ENCODE measurements around the gene GRIK4.
A peak's percentile ranks its signal among the peaks of the same experiment; 100 is the strongest.

The GRIK4 gene

DNA sequence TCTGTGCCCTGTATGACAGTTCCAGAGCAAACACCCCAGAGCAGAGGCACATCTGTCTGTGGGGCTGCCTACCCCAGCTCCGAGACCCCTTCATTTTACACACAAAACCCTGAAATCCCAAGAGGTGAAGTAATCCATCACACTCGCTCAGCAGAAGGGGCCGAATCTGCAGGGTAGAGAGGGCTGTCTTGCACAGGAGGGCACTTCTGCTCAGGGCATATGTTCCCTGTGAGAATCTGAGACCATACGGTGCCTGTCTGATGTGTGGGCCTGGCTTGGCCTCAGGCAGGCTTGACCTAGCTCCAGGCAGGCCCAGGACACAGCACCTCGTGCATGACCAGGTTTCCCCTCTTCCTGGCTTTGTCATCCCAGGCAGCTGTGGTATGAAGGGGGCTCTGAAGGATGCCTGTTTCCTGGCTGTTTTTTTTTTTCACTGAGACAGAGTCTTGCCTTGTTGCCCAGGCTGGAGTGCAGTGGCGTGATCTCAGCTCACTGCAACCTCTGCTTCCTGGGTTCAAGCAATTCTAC, 37.2 kb downstream of the GRIK4 start:
- peak; percentile 12 for DNase-seq

DNA sequence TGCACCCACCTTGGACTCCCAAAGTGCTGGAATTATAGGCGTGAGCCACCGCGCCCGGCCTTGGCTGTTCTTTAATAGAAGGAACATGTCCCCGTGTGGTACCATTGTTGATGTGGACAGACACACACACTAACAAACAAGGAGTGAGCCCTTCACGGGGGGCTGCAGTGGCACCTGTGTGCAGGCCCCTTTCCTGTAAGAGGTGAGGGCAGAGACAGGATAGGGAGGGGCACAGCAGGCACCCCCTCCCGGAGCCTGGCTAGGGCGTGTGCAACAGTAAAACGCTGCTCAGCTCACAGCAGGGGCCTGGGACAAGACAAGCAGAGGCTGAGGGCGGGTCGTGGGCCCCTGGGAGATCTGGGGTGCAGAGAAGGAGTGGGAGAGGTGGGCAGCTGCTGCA, 37.8 kb downstream of the GRIK4 start:
- no peak for DNase-seq

DNA sequence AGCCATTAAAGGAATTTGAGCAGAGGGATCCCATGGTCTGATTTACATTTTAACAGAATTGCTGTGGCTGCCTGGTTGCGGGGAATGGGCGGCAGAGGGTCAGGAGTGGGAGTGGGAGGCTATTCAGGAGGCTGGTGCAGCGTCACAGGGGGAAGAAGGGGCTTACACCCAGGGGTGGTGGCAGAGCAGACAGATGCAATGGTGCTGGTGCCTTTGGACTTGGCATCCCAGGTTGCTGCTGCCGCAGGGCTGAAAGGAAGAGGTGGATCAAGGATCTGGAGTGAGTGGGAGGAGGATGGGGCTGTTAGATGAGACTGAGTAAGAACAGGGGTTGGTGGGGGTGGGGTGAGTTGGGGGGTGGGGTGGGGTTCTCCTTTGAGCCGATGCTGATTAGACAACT, 38.5 kb downstream of the GRIK4 start:
- DNase-seq: no peak

DNA sequence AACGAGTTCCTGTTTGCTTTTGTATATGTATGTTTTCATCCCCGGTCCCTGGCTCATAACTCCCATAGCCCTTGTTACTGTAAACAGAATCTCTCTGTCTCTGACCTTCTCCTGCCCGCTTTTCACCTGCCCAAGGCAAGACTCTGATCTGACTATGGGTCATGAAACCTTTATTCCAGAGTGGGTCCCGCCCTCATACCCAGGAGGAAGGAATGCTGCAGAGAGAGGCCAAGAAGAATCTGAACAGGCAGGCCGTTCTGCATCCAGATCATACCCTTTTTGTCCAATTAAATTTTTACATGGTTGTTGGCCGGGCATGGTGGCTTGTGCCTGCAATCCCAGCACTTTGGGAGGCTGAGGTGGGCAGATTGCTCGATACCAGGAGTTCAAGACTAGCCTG, 39.6 kb downstream of the GRIK4 start:
- DNase-seq: no peak

DNA sequence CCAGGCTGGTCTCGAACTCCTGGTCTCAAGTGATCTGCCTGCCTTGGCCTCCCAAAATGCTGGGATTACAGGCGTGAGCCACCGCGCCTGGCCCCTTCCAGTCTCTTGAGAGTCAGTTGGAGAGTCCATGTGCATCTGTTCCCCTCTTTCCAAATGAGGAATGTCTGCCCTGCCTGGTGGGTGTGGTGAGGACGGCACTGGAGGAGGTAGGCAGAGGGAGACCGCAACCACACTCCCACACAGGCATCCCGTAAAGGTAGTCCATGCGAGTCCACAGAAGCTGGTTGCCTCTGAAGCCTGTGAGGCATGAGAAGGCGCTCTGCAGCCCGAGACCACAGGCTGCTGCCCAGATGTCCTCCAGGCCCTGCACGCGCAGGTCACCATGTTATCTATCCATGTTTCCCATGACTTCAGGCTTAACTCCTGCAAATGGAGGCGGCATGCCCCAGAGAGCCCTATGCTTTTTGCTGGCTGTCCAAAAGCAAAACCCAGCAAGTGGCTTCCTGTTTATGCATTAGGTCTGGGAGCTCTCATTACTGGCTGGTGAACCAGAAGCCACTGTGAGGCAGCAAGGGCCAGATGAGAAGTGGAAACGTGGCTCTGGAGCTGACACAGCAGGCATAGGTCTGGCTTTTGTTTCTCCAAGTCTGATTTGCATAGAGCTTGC, 43.4 kb downstream of the GRIK4 start:
- no peak for DNase-seq

DNA sequence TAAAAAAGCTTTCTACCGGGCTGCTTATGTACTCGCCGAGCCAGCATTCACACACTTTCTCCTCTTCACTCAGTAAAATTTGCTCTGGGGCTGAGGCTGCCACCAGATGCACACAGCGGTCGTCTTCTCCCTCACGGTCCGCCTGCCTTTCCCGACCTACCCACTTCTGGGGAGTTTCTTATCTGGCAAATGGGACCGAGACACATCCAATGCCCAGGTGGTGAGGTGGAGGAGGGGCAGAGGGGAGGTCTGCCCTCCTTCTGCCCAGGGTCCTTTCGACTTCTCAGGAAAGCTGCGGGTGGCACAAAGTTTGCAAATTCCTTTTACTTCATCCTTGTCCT, 43.9 kb downstream of the GRIK4 start:
- no peak for DNase-seq

DNA sequence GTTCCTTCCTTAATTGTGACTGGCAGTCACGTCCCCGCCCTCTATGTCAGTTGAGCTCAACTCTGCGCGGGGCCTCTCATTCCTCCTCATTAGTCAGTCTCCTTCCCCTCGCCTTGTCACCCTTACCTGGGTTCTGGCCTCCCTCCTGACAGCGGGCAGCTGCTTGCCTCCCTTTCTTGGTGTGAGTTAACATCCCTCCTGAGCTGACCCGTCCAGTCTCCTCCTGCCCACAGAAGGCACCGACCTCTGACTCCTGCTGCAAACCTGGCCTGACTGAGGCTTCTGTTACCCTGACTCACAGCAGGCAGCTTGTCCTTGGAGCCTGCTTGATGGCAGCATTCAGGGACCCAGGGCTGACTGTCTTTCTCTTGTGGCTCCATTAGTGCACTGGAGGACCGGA, 45.2 kb downstream of the GRIK4 start:
- DNase-seq: no peak

DNA sequence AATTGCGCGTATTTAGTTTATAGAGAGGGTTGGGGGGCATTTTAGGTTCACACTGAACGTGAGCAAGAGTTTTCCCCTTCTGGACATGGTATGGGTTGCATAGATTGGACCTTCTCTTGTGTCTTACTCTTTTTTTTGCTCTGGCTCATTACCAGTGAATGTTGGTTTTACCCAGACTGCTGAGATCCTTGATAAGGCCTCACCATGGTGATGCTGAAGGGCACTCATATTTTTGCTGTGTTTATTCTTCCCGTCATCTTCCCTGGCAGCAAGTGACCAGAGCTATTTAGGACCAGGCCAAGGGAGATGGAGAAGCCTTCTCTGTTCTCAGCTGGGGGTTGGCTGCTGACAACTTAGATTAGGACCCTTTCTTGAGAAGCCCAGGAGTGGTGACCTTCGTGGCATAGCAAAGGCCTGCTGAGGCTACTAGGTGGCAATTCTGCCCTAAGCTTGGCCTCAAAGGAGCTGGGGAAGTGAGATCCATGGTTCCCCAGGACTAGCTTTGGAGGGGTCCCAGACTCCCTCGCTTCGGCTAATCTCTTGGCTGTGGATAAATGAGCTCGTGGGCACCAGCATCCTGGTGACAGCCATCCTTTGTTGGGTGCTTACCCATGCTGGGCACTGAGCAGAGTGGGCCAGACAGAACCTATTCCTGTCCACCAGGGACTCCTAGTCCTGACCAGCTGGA, 47.3 kb downstream of the GRIK4 start:
- DNase-seq: no peak

DNA sequence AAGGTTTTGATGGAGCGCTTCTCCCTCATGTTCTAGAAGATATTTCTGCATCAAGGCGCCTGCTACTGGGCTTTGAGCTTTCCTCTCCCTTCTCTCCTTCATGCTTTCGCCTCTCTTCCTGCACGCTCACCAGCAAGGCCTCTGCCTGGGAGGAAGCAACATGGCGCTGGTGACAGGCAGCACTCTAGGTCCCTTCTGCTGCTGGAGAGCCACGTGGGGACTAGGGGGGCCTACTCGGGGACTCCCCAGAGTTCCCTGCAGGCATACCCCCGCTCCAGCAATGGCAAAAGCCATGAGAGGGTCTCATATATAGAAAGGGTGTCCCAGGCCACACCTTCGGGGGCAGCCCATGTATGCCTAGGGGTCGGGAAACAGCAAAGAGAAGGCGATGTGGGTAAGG, 49.7 kb downstream of the GRIK4 start:
- no peak for DNase-seq

DNA sequence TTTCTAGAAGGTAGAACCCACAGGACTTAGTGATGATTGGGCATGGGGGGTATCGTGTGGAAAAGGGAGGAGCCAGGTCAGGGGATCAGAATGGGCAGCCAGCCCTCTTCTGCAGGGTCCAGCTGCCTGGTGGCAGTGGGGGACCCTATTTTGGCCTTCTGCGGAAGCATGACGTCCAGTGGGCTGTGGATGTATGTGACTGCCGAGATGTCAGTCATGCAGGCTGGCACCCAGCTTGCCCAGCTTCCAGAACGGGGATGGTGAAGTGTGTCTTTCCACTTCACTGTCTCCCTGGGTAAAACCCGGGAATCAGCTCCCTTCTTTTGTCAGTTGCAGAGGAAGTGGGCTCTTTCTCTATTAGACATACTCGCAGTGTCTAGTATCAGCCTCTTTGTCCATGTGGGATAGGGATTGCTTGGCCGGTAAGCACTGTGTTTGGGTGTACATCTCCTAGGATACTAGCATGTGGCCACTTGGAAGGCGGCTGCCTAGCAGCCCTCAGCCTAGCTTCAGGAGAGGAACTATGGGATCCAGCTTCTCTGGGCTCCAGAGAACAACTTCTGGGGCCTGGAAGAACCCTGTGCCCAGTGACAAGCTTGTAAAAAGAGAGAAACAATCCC, 51.4 kb downstream of the GRIK4 start:
- DNase-seq: no peak

DNA sequence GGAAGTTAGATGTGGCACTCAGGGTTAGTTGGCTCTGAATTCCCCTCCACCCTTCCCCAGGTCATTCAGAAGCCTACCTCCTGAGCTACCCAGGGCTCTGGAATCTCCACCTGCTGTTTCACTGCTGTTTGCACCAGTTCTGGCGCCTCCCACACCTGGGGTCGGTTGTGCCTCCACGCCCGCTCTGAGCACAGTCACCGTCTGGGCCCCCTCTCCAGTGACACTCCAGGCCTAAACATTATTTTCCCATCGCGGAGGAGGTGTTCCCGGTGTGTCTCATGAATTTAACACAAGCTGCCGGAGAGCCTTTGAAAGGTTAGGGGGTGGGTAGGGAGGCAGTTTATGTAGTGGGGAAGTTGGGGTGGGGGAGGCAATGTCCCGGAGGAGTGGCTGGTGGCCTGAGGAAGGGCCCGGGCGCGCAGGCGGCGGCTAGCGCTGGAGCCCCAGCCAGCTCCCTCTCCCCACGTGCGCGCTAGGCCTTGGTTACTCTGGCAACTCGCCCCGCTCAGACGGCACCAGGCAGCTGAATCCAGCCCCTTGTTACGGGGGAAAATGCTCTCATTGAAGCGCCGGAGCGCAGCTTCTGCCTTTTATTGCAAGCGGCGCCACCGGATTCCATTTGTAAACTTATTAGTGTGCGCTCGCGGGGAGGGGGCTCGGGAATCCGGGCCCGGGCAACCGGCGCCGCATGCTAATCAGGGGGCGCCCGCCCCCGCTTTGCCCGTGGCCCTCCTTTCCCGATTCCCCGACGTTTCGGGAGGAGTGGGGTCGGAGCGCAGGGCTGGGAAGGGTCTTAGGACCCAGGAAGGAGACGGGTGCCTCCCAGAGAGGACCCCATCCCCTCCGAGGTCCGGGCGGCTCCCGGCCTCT, 52.4 kb downstream of the GRIK4 start:
- DNase-seq: no peak

DNA sequence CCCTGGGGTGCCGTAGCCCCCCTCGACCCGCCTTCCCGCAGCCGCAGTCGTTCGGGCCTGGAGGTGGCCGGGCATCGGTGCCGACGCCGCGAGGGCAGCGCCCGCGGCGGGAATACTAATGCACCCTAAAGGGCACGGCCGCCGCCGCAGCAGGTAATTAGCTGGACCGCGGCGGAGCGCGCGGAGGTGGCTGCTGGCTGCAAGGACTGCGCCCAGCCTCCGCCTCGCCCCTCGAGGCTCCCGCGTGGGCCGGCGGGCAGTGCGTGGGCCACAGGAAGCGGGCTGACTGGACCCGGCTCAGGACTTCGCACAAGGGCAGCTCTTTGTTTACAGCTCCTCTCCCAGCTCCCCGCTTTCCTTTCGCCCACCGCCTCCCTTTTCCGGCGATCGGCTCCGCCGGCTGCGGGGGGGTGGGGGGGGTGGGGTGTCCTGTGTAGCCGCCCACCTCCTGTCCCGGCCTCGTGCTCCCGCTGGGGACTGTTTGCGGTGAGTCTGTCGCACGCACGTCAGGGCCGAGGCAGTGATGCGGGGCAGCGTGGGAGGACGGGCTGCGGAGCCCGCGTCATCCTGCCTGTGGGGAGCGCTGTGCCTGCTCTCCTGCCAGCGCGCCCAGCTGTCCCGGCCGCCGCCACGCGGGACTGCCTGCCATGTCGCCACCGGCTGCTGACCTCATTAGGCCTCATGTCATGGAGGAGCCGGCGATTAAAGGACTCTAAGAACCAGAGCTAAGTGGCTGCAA, 53.2 kb downstream of the GRIK4 start:
- peak; percentile 45 for DNase-seq

DNA sequence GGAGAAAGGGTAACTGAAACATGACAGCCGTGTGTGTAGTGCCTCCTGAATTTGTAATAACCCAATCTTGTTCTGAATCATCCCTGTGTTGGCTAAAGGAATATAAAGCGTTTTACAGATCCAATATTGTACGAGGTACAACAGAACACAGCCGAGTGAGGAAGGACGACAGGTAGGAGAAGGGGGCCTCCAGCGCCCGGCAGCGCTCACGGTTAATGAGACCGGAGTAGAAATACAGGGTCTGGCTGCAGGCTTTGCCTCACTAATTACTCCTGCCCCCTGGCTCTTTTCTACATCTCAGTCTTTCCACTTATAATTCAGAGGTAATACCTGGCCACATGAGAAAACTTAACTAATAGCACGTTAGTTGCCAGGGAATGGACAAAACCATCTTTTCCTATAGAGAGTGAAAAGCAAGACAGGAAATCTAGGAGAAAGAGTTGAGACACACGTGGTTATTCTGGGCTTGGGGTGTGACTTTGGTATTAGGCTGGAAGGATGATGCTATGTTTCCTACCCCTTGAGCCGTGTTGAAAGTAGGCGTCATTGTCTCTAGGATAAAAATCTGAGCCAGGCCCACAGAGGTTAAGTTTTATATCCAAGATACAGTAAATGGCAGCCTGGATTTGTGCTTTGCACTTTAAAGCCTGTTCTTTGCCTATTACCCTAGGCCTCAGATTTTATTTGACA, 54.1 kb downstream of the GRIK4 start:
- DNase-seq: no peak

DNA sequence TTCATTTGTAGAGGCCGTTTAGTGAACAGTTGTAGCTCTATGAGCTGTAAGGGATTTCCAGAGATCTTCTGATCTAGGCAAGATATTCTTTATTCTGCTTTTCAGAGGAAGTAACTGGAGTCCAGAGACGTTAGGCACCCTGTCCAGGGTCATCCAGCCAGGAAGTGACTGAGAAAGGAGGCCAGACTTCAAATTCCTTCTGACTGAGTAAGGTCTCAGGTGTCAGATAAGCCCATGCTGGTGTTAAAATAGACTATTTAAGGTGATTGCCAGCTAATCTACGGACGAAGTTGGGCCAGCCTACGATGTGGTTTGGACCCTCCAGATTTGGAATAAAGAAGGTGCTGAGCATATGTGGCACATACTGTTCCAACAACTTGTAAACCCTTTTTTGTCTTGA, 54.6 kb downstream of the GRIK4 start:
- DNase-seq: peak; percentile 41

DNA sequence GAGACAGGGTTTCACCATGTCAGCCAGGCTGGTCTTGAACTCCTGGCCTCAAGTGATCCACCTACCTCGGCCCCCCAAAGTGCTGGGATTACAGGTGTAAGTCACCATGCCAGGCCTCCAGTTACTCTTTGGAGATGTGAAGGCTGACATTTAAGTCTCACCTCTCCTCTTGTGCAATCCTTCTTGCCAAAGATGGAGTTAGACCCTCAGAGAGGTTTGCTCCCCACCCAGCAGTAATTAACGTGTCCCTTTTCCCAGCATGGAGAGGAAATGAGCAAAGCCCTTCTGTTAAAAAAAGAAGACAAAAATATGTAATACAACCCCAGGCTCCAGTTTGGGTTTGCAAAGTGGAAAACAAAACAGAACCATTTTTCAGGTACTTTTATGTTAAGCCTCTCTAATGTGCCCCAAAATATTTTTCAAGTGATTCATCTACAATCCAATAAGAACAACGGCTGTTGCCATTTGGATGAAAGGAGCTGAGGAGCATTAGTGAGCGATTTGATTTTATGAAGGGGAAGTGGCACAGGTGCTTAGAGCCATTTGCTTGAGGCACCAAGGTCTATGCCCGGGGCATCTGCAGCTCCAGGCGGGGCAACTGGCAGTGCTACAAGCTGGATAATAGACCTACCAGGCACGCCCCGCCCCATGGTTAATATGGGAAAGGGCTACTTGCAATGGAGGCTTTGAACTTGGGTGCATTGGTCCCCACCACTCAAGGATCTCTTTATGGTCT, 57.2 kb downstream of the GRIK4 start:
- no peak for DNase-seq

DNA sequence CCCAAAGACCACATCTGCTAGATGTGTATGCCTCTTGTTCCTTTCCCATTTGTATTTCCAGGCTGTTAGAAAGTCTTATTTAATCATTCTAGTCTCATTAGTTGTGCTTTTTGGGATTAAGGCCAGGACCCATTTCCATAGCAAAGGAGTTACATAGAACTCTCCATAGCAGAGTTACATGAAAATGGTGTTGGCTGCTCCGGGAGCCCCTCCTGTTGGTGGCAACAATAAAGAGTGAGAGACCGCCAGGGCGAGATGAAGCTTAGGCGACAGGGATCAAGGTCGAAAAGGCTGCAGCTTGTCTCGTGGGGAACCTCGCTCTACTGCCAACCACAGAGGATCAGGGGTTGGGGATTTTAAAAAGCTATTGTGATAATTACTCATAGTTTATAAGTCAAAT, 58.3 kb downstream of the GRIK4 start:
- no peak for DNase-seq

DNA sequence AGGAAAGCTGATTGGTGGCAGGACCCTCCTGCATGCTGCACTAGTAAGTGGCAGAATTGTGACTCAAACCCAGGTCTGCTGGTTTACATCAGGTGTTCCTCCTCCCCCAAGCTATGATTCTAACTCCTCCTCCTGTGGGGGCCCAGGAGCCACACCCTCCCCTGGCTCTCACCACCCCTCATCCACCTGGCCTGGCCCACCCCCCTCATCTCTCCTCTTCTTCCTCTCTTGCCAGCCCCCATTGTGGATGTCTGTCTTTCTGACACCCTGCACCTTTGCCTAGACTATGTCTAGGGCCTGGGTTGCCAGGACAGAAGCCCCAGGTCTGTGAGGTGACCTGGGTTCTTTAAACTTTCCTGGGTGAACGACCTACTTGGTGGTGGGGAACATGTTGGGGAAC, 59.9 kb downstream of the GRIK4 start:
- DNase-seq: no peak

DNA sequence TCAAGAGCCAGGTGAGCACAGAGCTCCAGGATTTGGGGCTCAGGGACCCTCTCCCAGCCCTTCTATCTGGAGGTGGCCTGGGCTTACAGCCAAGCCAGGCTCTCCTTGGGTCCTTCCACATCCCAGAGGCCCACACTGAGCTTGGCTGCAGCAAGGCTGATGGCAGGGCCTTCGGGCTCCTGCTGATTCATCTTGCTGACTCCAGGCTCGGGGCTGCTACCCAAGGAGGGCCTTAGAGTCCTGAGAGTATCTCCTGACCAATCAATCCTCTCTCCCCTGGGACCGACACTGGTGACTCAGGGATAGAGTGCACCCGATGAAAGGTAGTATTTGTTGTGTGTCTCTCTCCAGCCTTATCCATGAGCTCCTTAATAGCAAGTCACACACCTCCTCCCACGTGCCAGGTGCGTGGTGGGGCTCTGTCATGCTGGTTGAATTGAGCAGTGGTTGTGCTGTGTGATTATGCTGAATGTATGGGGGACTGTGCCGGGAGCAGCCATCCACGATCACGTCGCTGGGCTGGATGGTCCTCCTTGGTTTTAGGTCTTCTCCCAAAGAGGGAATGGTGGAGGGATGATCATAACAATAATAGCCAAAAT, 62.3 kb downstream of the GRIK4 start:
- no peak for DNase-seq

DNA sequence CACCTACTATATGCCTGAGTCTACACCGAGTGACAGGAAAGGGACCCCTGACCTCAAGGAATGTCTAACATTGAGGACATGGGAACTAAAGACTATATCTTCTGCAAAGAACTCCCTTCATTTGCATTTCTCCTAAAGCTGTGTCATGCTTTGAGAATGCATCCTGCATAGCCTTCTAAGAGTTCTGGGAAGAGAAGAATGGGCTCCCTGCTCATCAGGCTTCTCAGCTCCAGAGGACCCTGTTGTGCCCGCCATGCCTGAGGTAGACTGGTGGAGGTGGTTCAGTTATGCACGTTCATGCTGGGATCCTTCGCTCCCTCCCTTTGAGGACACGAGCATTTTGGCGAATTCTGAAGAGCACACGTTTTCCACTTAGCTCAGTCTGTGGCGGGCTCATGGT, 63.3 kb downstream of the GRIK4 start:
- no peak for DNase-seq

DNA sequence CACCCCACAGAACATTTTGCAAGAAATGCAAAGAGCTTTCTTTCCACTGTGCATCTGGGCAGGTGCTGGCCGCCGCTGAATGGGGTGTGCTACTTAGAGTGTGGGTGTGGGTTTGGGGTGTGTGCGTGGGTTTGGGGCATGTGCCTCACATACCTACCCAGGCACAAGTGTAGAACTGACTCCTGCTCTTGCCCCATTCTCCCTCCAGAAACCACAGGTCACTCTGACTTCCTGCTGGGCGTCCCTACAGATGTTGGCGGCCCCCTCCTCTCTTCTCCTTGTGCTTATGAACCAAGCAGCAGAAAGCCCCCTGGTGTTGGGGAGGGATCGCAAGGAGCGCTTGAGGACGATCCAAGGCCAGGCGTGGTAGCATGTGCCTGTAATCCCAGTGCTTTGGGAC, 63.9 kb downstream of the GRIK4 start:
- no peak for DNase-seq

DNA sequence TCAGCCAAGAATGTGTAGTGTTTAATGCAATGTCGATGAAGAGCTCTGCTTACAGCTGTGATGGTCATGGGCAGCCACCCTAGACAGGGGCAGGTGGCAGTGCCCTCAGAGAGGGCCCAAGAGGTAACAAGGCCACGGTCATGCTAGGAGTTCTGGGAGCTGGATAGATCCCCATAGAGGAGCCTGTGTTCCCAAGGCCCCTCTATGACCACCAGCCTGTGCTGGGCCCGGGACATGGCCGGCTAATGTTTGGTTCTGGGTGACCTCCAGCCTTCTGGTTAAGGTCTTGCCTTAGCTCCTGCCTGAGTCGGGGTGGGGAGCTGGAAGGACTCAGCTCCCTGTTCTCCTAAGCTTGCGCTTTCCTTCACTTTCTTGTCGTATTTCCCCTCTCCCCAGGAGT, 65.1 kb downstream of the GRIK4 start:
- no peak for DNase-seq
